ENCODE data around the gene LARP1. TPM values are rescaled to one million over a fixed set of nuclear protein-coding genes. Genes with fewer than 3 reads are reported as not detected.

The LARP1 gene
- total and polyA plus RNA-seq, 9 of the 15 experiments (the other 6 are each of a cell fraction or from before 2014, with no cell fraction given): 22.6 to 300 (median 92.0) TPM

GRCh38 chr5:154754460-154755360 is 467 bp upstream of the LARP1 start (continued):
- no peak; the same call in 1 of the 2 replicates for TF ChIP-seq IRF9 (tag; IDR thresholded peaks at IDR 0.05)
- no peak for TF ChIP-seq HMG20A (CRISPR knock-in tag; conservative IDR thresholded peaks at IDR 0.05)
- TF ChIP-seq RBM39 (optimal IDR thresholded peaks at IDR 0.05; ENCODE audit: low read depth, low read length): no peak

GRCh38 chr5:154756009-154756867 is 1.1 kb downstream of the LARP1 start:
- FAIRE-seq: no peak
- TF ChIP-seq TAF7 (tag; IDR thresholded peaks at IDR 0.05) (no peak), C11orf30 (IDR thresholded peaks at IDR 0.05; ENCODE audit: low read depth) (peak; percentile 70), FOXA3 (CRISPR knock-in tag; conservative IDR thresholded peaks at IDR 0.05 in 1 of 2, IDR thresholded peaks at IDR 0.05 in 1 of 2) (no peak), HOMEZ (CRISPR knock-in tag; IDR thresholded peaks at IDR 0.05) (no peak), SAFB2 (IDR thresholded peaks at IDR 0.05; ENCODE audit: borderline replicate concordance, low read depth, low read length, severe bottlenecking) (no peak), PATZ1 (CRISPR knock-in tag; IDR thresholded peaks at IDR 0.05; ENCODE audit: borderline replicate concordance) (no peak), GTF2B (IDR thresholded peaks at IDR 0.05; ENCODE audit: extremely low read depth, insufficient read length) (no peak), FOXJ2 (tag; IDR thresholded peaks at IDR 0.05) (no peak)

More at GRCh38 chr5:154756009-154756867, 1.1 kb downstream of the LARP1 start:
- Histone ChIP-seq H3K79me2 (ENCODE audit: control insufficient read depth, insufficient read depth, low read length) (peaks cover 76% of the 10 kb centered on the region), H3K27me3 (ENCODE audit: control insufficient read depth in 2 of 2, insufficient read depth in 2 of 2, low read length in 2 of 2) (no peaks in the 10 kb centered on the region), H3K9me1 (ENCODE audit: control insufficient read depth, insufficient read depth, low read length) (peaks cover 5% of the 10 kb centered on the region), H3K9ac (ENCODE audit: insufficient read depth in 1 of 2, low read depth in 2 of 2, low read length in 2 of 2) (peak overlapping the region; percentile 97 to 98), H3K9me3 (replicated peaks; ENCODE audit: control insufficient read depth, insufficient read depth, low read depth, low read length) (no peaks in the 10 kb centered on the region), H3K27ac (ENCODE audit: extremely low read depth, low read depth, low read length) (peak overlapping the region; percentile 92), H3K4me2 (ENCODE audit: insufficient read depth, low read length) (peak overlapping the region; percentile 89), H2AFZ (ENCODE audit: low read depth, low read length) (peak overlapping the region; percentile 35; the same call in 1 of the 2 replicates), H3K4me3 (peak overlapping the region; percentile 83), H3K4me1 (replicated peaks in 1 of 2; ENCODE audit: control insufficient read depth in 2 of 2, insufficient read depth in 2 of 2, low read length in 2 of 2) (peaks cover 43 to 44% of the 10 kb centered on the region in 2 experiments), H3K36me3 (ENCODE audit: control insufficient read depth, insufficient read depth, low read length) (peaks cover 24% of the 10 kb centered on the region), H4K20me1 (replicated peaks; ENCODE audit: control insufficient read depth, insufficient read depth, low read length) (peaks cover 33% of the 10 kb centered on the region)
- WGBS (ENCODE audit: insufficient coverage, low coverage, missing lambda C conversion rate): under 1% methylated on average over 36 of the region's 72 CpGs
- peak; percentile 65 to 81 (median 74) for DNase-seq (ENCODE audit: extremely low read depth in 1 of 4, low spot score in 3 of 4)
- CTCF ChIA-PET (ENCODE audit: low intra/inter-chr PET ratio): no interaction called here
- TSS peak; percentile 17 for BruUV-seq (replicated peaks)
- intact Hi-C loops (cut with micrococcal nuclease) (no loop called here), in situ Hi-C loops (cut with MboI) (no loop called here)
- peak; percentile 37 for ATAC-seq
- POLR2A ChIA-PET: interaction anchor here (0.6 to 1.0 kb wide), 3 partner anchors 50 to 618 kb away, joined by 3 read pairs; no protein-coding TSS in a partner anchor
